Kasumi-1 (cell line): ENCODE results near the gene AKAP1.

Experiments used
- DNase-seq, 2 experiments: peaks; one replicate each; lab custom pipeline; 2025; lab: John Stamatoyannopoulos, UW

The AKAP1 gene

DNA sequence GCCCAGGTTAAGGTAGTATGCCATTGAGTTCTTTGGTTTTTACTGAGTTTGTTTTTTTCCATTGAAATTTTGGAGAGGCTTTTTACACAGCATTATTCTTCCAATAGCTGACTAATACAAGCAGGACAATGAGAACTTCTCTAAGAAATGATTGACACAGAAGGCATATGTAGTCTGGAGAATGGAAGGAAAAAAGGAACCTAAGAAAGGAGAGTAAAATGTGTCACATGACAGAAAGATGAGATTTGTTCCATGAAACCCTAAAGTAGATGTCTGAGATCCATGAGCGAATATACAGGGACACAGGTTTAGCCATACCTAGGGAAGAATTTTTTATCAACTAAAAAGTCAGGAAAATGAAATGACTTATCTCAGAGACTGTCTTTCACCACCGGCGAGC is 80.7 kb downstream of the AKAP1 start:
- no peak for DNase-seq

DNA sequence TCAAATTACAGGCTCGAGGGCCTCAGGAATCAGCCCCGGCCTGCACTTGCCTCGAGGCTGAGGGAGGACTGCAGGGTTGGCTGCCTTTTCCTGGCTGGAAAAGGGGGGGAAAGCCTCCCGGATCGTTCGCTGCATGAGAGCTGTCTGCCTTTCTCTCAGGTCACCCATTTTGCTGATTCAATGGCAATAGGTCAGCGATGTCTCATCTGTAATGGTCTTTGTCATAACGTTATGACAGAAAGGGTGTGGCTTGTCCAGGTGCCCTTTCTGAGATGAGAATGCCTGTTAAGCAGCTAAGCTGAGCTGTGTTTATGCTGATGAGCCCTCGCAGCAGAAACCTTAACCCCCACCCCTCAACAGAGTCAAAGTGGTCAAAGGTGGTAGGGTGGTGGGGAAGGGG is 81.8 kb downstream of the AKAP1 start:
- no peak for DNase-seq

DNA sequence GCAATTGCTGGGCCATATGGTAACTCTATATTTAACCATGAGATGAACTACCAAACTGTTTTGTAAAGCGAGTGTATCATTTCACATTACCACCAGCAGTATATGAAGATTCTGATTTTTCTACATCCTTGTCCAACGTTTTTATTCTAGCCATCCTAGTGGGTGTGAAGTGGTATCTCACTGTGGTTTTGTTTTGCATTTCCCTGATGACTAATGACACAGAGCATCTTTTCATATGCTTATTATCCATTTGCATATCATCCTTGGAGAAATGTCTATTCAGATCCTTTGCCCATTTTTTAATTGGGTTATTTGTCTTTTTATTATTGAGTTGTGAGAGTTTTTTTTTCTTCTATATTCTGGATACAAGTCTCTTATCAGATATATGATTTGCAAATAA is 83.6 kb downstream of the AKAP1 start:
- no peak for DNase-seq

DNA sequence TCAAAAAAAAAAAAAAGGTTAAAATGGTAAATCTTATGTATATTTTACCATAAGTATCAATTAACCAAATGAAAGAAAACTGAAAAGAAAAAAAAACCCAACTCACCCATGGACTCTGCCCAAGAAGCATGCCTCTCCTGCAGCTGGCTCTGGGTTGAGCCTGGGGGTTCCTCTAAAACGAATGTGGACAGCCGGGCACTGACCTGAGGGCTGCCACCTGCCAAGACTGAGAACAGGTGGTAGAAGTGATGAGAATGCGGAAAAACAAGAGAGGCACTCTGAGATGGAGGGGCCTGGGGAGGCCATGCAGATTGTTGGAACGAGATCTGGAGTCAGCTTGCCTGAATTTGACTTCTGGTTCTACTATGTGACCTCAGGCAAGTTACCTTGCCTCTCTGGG is 85.8 kb downstream of the AKAP1 start:
- no peak for DNase-seq
